Progenitor cell of endocrine pancreas (in vitro differentiated cells): ENCODE measurements around the gene NDUFA13. TPM values are rescaled to one million over a fixed set of nuclear protein-coding genes. Genes with fewer than 3 reads are reported as not detected.

Source experiments
- DNase-seq: peaks from one replicate; pipeline ENCODE4 v3.0.0; 2021; ENCODE audit warnings: low spot score; ENCODE audit not compliant: unreplicated experiment
- H3K27ac Mint-ChIP-seq: 2 replicates; pipeline ENCODE4 v1.8.0; 2021; ENCODE audit warnings: mild to moderate bottlenecking, moderate library complexity, mixed read lengths
- H3K27me3 Mint-ChIP-seq: 2 replicates; pipeline ENCODE4 v1.8.0; 2021; ENCODE audit warnings: mixed read lengths
- H3K36me3 Mint-ChIP-seq: 2 replicates; pipeline ENCODE4 v1.8.0; 2022; ENCODE audit warnings: mixed read lengths; ENCODE audit not compliant: insufficient read depth
- H3K4me1 Mint-ChIP-seq: 2 replicates; pipeline ENCODE4 v1.8.0; 2021; ENCODE audit warnings: low read depth, mixed read lengths
- H3K4me3 Mint-ChIP-seq: 2 replicates; pipeline ENCODE4 v1.8.0; 2021; ENCODE audit warnings: low read depth, mild to moderate bottlenecking, moderate library complexity, mixed read lengths
- H3K9me3 Mint-ChIP-seq: 2 replicates; pipeline ENCODE4 v1.8.0; 2021; ENCODE audit warnings: low read depth, mixed read lengths
- total RNA-seq: library from RNA; stranded (reverse); gene quantifications from 2 replicates; pipeline ENCODE4 v1.2.1, GENCODE V29; 2021
- TF ChIP-seq, protein P1 (sequence below): fragments of 200-600 bp; sonication (generic); IDR thresholded peaks from one replicate; pipeline ENCODE4 v1.5.0; 2021; ENCODE audit warnings: antibody characterized with exemption, mild to moderate bottlenecking; ENCODE audit not compliant: unreplicated experiment

The NDUFA13 gene
- total RNA-seq, 1 donor from 2014 or later = 346 TPM

GRCh38 chr19:19490214-19490968, 25.6 kb upstream of the NDUFA13 start:
- peaks cover 6% of the 10 kb centered on the region for H3K36me3 Mint-ChIP-seq
- peaks cover 32% of the 10 kb centered on the region for H3K4me1 Mint-ChIP-seq
- TF ChIP-seq, protein P1, sequence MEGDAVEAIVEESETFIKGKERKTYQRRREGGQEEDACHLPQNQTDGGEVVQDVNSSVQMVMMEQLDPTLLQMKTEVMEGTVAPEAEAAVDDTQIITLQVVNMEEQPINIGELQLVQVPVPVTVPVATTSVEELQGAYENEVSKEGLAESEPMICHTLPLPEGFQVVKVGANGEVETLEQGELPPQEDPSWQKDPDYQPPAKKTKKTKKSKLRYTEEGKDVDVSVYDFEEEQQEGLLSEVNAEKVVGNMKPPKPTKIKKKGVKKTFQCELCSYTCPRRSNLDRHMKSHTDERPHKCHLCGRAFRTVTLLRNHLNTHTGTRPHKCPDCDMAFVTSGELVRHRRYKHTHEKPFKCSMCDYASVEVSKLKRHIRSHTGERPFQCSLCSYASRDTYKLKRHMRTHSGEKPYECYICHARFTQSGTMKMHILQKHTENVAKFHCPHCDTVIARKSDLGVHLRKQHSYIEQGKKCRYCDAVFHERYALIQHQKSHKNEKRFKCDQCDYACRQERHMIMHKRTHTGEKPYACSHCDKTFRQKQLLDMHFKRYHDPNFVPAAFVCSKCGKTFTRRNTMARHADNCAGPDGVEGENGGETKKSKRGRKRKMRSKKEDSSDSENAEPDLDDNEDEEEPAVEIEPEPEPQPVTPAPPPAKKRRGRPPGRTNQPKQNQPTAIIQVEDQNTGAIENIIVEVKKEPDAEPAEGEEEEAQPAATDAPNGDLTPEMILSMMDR = peak; percentile 91
- no peak overlapping the region for H3K4me3 Mint-ChIP-seq
- DNase-seq = peak; percentile 71
- no peaks in the 10 kb centered on the region for H3K27me3 Mint-ChIP-seq
- H3K27ac Mint-ChIP-seq = peak overlapping the region; percentile 97
- no peaks in the 10 kb centered on the region for H3K9me3 Mint-ChIP-seq

DNA sequence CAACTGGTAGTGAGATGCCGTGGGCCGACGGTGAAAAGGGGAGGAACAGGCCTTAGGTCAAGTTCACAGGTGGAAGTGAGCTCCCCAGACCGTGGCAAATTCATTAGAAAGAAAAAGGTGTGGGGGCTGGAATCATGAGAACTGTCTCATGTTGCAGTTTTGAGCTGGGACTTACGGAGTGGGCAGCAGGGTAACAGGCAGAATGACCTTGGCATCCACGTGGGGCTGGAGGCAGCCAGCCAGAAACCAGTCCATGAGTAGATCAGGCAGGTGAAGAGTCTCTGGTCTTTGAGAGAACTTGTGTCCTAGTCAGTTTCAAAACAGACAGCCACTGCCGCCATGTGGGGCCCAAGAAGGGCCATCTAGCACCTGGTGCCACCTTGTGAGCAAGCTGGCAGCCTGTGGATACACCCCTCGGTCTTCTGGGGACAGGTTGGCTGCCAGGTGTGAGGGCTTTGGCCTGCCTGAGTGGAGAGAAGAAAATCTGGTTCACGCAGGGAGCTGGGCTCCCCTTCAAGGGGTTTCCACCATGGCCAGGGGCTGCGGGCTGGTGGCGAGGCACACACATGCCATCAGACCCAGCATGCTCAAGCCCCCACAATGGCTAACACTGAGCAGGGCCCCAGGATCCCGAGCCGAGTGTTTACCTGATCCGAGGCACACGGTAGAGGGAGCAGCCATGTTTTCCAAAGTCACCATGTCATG, 24.6 kb upstream of the NDUFA13 start:
- H3K27ac Mint-ChIP-seq = no peak overlapping the region
- no peak for DNase-seq
- no peaks in the 10 kb centered on the region for H3K27me3 Mint-ChIP-seq
- H3K4me1 Mint-ChIP-seq = peaks cover 31% of the 10 kb centered on the region
- no peaks in the 10 kb centered on the region for H3K9me3 Mint-ChIP-seq
- peaks cover 6% of the 10 kb centered on the region for H3K36me3 Mint-ChIP-seq
- no peak overlapping the region for H3K4me3 Mint-ChIP-seq
- TF ChIP-seq, protein P1 = no peak

DNA sequence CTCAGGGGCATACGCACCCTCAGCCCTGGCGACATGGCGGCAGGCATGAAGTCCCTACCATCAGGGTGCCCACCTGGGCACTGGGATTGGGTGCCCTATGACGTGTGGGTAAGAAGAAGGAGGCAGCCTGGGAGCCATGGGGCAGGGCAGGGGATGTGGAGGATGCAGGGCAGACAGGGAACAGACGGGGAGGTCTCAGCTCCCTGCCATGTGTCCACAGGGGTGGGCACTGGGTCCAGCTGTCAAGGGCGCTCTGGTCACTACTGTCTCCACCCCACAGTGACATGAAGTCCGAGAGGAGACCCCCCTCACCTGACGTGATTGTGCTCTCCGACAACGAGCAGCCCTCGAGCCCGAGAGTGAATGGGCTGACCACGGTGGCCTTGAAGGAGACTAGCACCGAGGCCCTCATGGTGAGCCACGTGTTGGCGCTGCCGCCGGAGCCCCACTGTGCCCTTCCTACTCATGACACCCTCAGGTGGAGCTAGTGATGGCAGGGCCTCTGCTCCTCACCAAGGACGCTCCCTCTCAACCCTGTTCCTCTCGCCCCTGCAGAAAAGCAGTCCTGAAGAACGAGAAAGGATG, 23.9 kb upstream of the NDUFA13 start:
- H3K4me1 Mint-ChIP-seq = peaks cover 28% of the 10 kb centered on the region
- H3K36me3 Mint-ChIP-seq = peaks cover 8% of the 10 kb centered on the region
- H3K27ac Mint-ChIP-seq = no peak overlapping the region
- H3K4me3 Mint-ChIP-seq = no peak overlapping the region
- no peaks in the 10 kb centered on the region for H3K27me3 Mint-ChIP-seq
- TF ChIP-seq, protein P1 = no peak
- DNase-seq = no peak
- H3K9me3 Mint-ChIP-seq = no peaks in the 10 kb centered on the region

DNA sequence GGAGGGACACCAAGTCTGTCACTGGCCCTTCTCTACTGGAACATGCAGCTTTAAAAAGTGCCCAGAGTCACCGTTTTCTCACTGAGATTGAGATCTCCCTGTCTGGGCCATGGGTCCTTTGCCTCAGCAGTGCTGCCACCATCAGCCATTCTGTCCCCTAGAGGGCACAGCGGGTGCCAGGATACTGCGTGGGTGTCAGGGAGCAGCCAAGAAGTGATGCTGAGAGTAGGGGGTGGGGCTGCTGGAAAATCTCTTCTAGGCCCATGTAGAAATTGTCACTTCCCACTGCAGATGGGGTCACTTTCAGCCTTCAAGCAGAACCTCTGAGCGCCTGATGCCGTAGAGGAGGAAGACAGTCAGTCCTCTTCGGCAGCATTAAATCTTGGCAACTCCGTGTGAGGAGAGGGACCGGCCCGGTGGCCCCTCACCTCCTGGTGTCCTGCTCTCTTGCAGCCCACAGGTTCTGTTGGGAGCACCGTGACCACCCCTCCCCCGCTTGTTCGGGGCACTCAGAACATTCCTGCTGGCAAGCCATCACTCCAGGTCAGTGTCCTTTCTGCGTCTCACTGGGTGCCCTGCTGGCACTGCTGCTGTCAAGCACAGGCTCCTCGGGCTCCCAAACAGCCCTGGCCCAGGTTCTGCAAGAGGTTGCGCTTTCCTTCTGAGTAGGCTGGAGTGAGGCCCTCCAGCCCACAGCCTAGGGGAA, 22.0 kb upstream of the NDUFA13 start:
- no peaks in the 10 kb centered on the region for H3K27me3 Mint-ChIP-seq
- H3K4me1 Mint-ChIP-seq = peaks cover 12% of the 10 kb centered on the region
- no peak overlapping the region for H3K27ac Mint-ChIP-seq
- no peak overlapping the region for H3K4me3 Mint-ChIP-seq
- TF ChIP-seq, protein P1 = no peak
- no peak for DNase-seq
- H3K9me3 Mint-ChIP-seq = no peaks in the 10 kb centered on the region
- peaks cover 8% of the 10 kb centered on the region for H3K36me3 Mint-ChIP-seq
